ENCODE data around the gene OGFR. TPM values are rescaled to one million over a fixed set of nuclear protein-coding genes. Genes with fewer than 3 reads are reported as not detected.

The OGFR gene
- total RNA-seq, 1 donor from 2014 or later: 43.7 TPM

- H3K27ac ChIP-seq: no peak overlapping the region
- no peak for DNase-seq (ENCODE audit: extremely low spot score in 2 of 2)
- H3K27me3 ChIP-seq: no peaks in the 10 kb centered on the region
- no peaks in the 10 kb centered on the region for H3K36me3 ChIP-seq
- intact Hi-C loops (cut with DNase I): no loop called here
- H3K4me1 ChIP-seq: no peaks in the 10 kb centered on the region
- no peaks in the 10 kb centered on the region for H3K9me3 ChIP-seq
- no peak overlapping the region for H3K4me3 ChIP-seq
- TF ChIP-seq CTCF (IDR thresholded peaks at IDR 0.05): no peak
- TF ChIP-seq POLR2A (IDR thresholded peaks at IDR 0.05): no peak
- TF ChIP-seq POLR2AphosphoS5 (IDR thresholded peaks at IDR 0.05; ENCODE audit: insufficient read depth in 1 of 2, low read depth in 1 of 2): no peak
Observed at GRCh38 chr20:62759981-62760431, 44.6 kb upstream of the OGFR start.

GRCh38 chr20:62760471-62760855 is 44.2 kb upstream of the OGFR start:
- Histone ChIP-seq H3K27ac (no peak overlapping the region), H3K36me3 (no peaks in the 10 kb centered on the region), H3K9me3 (no peaks in the 10 kb centered on the region), H3K27me3 (no peaks in the 10 kb centered on the region), H3K4me1 (no peaks in the 10 kb centered on the region), H3K4me3 (no peak overlapping the region)
- DNase-seq (ENCODE audit: extremely low spot score in 2 of 2): no peak
- no peak for TF ChIP-seq POLR2A (IDR thresholded peaks at IDR 0.05)
- TF ChIP-seq CTCF (IDR thresholded peaks at IDR 0.05): no peak
- TF ChIP-seq POLR2AphosphoS5 (IDR thresholded peaks at IDR 0.05; ENCODE audit: insufficient read depth in 1 of 2, low read depth in 1 of 2): no peak
- intact Hi-C loops (cut with DNase I): no loop called here

- TF ChIP-seq CTCF (IDR thresholded peaks at IDR 0.05) (no peak), POLR2AphosphoS5 (IDR thresholded peaks at IDR 0.05; ENCODE audit: insufficient read depth in 1 of 2, low read depth in 1 of 2) (no peak), POLR2A (IDR thresholded peaks at IDR 0.05) (no peak)
- intact Hi-C loops (cut with DNase I): no loop called here
- no peak overlapping the region for H3K4me3 ChIP-seq
- H3K9me3 ChIP-seq: no peaks in the 10 kb centered on the region
- no peaks in the 10 kb centered on the region for H3K36me3 ChIP-seq
- no peak overlapping the region for H3K27ac ChIP-seq
- H3K4me1 ChIP-seq: no peaks in the 10 kb centered on the region
- no peaks in the 10 kb centered on the region for H3K27me3 ChIP-seq
- DNase-seq (ENCODE audit: extremely low spot score in 2 of 2): no peak
Observed at GRCh38 chr20:62760856-62761758, 43.5 kb upstream of the OGFR start.

- no peaks in the 10 kb centered on the region for H3K9me3 ChIP-seq
- H3K4me1 ChIP-seq: no peaks in the 10 kb centered on the region
- no peak overlapping the region for H3K4me3 ChIP-seq
- H3K27me3 ChIP-seq: no peaks in the 10 kb centered on the region
- no peaks in the 10 kb centered on the region for H3K36me3 ChIP-seq
- TF ChIP-seq CTCF (IDR thresholded peaks at IDR 0.05) (no peak), POLR2AphosphoS5 (IDR thresholded peaks at IDR 0.05; ENCODE audit: insufficient read depth in 1 of 2, low read depth in 1 of 2) (no peak), POLR2A (IDR thresholded peaks at IDR 0.05) (no peak)
- no peak for DNase-seq (ENCODE audit: extremely low spot score in 2 of 2)
- no peak overlapping the region for H3K27ac ChIP-seq
- intact Hi-C loops (cut with DNase I): no loop called here
Observed at GRCh38 chr20:62761759-62762131, 42.9 kb upstream of the OGFR start.

- Histone ChIP-seq H3K27me3 (no peaks in the 10 kb centered on the region), H3K27ac (no peak overlapping the region), H3K36me3 (no peaks in the 10 kb centered on the region), H3K4me1 (no peaks in the 10 kb centered on the region), H3K4me3 (no peak overlapping the region), H3K9me3 (no peaks in the 10 kb centered on the region)
- no peak for DNase-seq (ENCODE audit: extremely low spot score in 2 of 2)
- TF ChIP-seq POLR2AphosphoS5 (IDR thresholded peaks at IDR 0.05; ENCODE audit: insufficient read depth in 1 of 2, low read depth in 1 of 2) (no peak), CTCF (IDR thresholded peaks at IDR 0.05) (no peak), POLR2A (IDR thresholded peaks at IDR 0.05) (no peak)
- intact Hi-C loops (cut with DNase I): no loop called here
Observed at GRCh38 chr20:62762376-62762775, 42.3 kb upstream of the OGFR start.

Measured in vagina (tissue), 2 donors.